Motor neuron (in vitro differentiated cells): ENCODE results near the gene PTPN11. TPM values are rescaled to one million over a fixed set of nuclear protein-coding genes. Genes with fewer than 3 reads are reported as not detected.

Experiments used
- ATAC-seq, 8 experiments: fragments of 200-7000 bp; cut with Tn5 transposase; replicated peaks in 6 of 8; 2 replicates each; pipeline ENCODE4 v1.8.0; 2021; ENCODE audit warnings: mild to moderate bottlenecking in 8 of 8, moderate library complexity in 8 of 8
- H3K27ac ChIP-seq, 2 donors: fragments of 250-450 bp; sonication (Bioruptor Pico); 2 replicates each; pipeline ENCODE4 v1.9.0; 2021; ENCODE audit warnings: antibody characterized with exemption in 2 of 2, mild to moderate bottlenecking in 2 of 2, moderate library complexity in 1 of 2
- H3K4me1 ChIP-seq, 2 donors: fragments of 250-450 bp; sonication (Bioruptor Pico); replicated peaks in 1 of 2; 2 replicates each; pipeline ENCODE4 v1.6.1; 2021; ENCODE audit warnings: antibody characterized with exemption in 2 of 2, mild to moderate bottlenecking in 2 of 2, moderate library complexity in 1 of 2
- H3K4me3 ChIP-seq, 5 donors: fragments of 250-450 bp; sonication (Bioruptor Pico); 2 replicates each; pipeline ENCODE4 v1.9.0; 2021; ENCODE audit warnings: antibody characterized with exemption in 5 of 5, mild to moderate bottlenecking in 5 of 5, moderate library complexity in 4 of 5
- WGBS, 10 experiments: fragments of 450-650 bp; shearing (Covaris generic); methylation state at CpG; one replicate each; pipeline ENCODE4 v1.0.0; 2022; 5-methylcytosine and 5-hydroxymethylcytosine counted together
- in situ Hi-C, 9 experiments: fragments of 400-800 bp; cut with MboI; loops; one replicate each; pipeline ENCODE4 v1.15.0; 2021; ENCODE audit warnings: low sequenced_read_pairs in 9 of 9, low pct_unique_long_range_greater_than_20kb in 2 of 9; ENCODE audit not compliant: unreplicated experiment in 9 of 9
- total RNA-seq, 8 experiments: library from RNA; unstranded; fragments of 300-600 nt; gene quantifications; 2 replicates each; pipeline versions ENCODE4 v1.2.3 to v1.2.4, GENCODE V29; 2022

Gene PTPN11
- total RNA-seq, 8 experiments from 2014 or later, result 29.2 to 96.4 (median 49.9) TPM

GRCh38 chr12:112546996-112547395 lies 128.2 kb downstream of the PTPN11 start:
- no peak overlapping the region for H3K27ac ChIP-seq
- 20 to 67% methylated on average over 1 of the region's 2 CpGs; no CpG with 5 or more reads in 8 of the 10 experiments for WGBS, 10 experiments
- H3K4me3 ChIP-seq, result no peak overlapping the region
- ATAC-seq, result peak in 3 of 8 experiments; percentile 13 to 39 (median 24)
- in situ Hi-C loops, result no loop called here
- no peaks in the 10 kb centered on the region for H3K4me1 ChIP-seq

GRCh38 chr12:112549031-112549430 lies 130.3 kb downstream of the PTPN11 start:
- no peak for ATAC-seq
- no peak overlapping the region for H3K4me3 ChIP-seq
- in situ Hi-C loops, result no loop called here
- no peaks in the 10 kb centered on the region for H3K4me1 ChIP-seq
- H3K27ac ChIP-seq, result no peak overlapping the region
- WGBS, 10 experiments, result 52 to 100% (median 83%) methylated on average over 2 to 4 of the region's 5 CpGs; no CpG with 5 or more reads in 3 of the 10 experiments

GRCh38 chr12:112551681-112552080 lies 132.9 kb downstream of the PTPN11 start:
- Histone ChIP-seq H3K4me1 (no peaks in the 10 kb centered on the region), H3K27ac (no peak overlapping the region), H3K4me3 (no peak overlapping the region)
- 41 to 100% (median 72%) methylated on average over 1 to 4 of the region's 5 CpGs; no CpG with 5 or more reads in 4 of the 10 experiments for WGBS, 10 experiments
- peak in 1 of 8 experiments; percentile 42 for ATAC-seq
- in situ Hi-C loops, result no loop called here

- peaks cover 19 to 25% of the 10 kb centered on the region in 2 donors for H3K4me1 ChIP-seq
- H3K27ac ChIP-seq, result no peak overlapping the region
- in situ Hi-C loops, result no loop called here
- H3K4me3 ChIP-seq, result no peak overlapping the region
- peak in 2 of 8 experiments; percentile 13 to 61 for ATAC-seq
- WGBS, 10 experiments, result 17 to 97% (median 85%) methylated on average over 3 to 9 of the region's 9 CpGs
Observed at GRCh38 chr12:112555621-112556233, 137.0 kb downstream of the PTPN11 start.

- WGBS, 10 experiments, result 0 to 47% (median 13%) methylated on average over 1 to 7 of the region's 7 CpGs; no CpG with 5 or more reads in 5 of the 10 experiments
- in situ Hi-C loops, result no loop called here
- peak in 5 of 8 experiments; percentile 79 to 92 (median 91) for ATAC-seq
- H3K27ac ChIP-seq, result peak overlapping the region; percentile 17 to 78
- peaks cover 19 to 25% of the 10 kb centered on the region in 2 donors for H3K4me1 ChIP-seq
- H3K4me3 ChIP-seq, result peak overlapping the region in 2 of 5 donors; percentile 3
Observed at GRCh38 chr12:112557951-112558630, 139.3 kb downstream of the PTPN11 start.

Other genes with a start within 250 kb of the PTPN11 start
- gene HECTD4, start 36.5 kb upstream of the PTPN11 start, total RNA-seq, result 10 to 100 TPM; 15.2 to 80.4 (median 40.3) TPM
- gene RPL6, start 9.3 kb upstream of the PTPN11 start, total RNA-seq, result 1,000 to 10,000 TPM; 1,730 to 3,272 (median 2,208) TPM